ENCODE data around the gene SLC5A7. TPM values are rescaled to one million over a fixed set of nuclear protein-coding genes. Genes with fewer than 3 reads are reported as not detected.
A peak's percentile ranks its signal among the peaks of the same experiment; 100 is the strongest.

Gene SLC5A7
- total RNA-seq (ENCODE audit: low replicate concordance) = 0.03 and 0.04 TPM in 2 replicates

DNA sequence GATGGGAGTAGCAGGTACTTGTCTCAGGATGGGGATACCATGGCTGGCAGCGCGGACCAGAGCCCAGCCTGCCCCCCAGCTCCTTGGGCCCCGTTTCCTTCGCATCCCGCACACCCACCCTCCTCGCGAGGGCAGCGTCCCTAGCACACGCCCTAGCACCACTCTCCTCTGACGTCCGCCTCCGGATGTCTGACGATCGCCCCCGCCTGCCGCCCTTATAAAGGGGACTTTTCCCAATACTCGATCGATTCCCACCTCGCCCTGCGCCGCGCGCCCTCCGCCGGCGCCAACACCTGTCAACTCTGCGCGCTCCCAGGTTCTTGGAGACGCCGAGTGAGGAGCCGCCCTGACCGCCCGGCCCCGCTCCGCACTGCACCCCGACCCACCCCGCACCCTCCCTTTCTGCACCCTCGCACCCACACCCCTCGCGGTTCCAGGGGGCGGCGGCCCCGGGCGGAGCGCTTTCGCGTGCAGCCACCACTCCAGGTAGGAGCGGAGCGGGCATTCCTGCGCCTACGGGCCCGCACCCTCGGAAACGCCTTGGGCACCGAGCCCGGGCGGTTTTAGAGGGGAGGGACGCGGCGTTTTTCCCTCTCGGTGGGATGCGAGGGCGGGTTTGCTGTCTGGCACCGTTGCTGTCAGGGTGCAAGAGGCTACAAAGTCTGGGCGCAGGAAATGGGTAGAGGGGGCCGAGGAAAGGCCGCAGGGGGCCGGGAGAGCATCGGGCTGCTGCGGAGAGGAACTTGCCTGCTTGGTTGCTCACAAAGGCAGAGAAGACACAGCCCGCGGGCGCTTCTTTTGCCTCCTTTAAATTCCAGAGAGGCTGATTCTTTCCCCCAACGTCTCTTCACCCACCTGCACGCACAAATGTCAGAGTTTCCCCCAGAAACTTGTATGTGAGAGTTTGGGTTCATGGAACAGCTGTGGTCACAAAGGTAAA is at the start of gene SLC5A7:
SLC5A7 (plus strand) TSS at position 247 of the 940 bp plus-strand sequence. CDS start 1,632 bp downstream, outside the sequence.
- no peaks in the 10 kb centered on the region for H3F3A ChIP-seq (ENCODE audit: low read depth)
- peak within 1 kb of the TSS; percentile 67 for H3K4me3 ChIP-seq
- Mint-ChIP-seq H3K36me3 (no peaks in the 10 kb centered on the region), H3K4me1 (no peaks in the 10 kb centered on the region), H3K27ac (no peak within 1 kb of the TSS), H3K27me3 (ENCODE audit: insufficient read depth, low read depth) (peaks cover 23% of the 10 kb centered on the region), H3K4me3 (peak within 1 kb of the TSS; percentile 86), H3K9me3 (no peaks in the 10 kb centered on the region)
- no peak within 1 kb of the TSS for H3K9ac ChIP-seq
- H3K27ac ChIP-seq = no peak within 1 kb of the TSS
- no peaks in the 10 kb centered on the region for H3K36me3 ChIP-seq
- TF ChIP-seq EZH2phosphoT487 (IDR thresholded peaks at IDR 0.05) = peak; percentile 82
- TF ChIP-seq CTCF (IDR thresholded peaks at IDR 0.05) = peak; percentile 15
- peak; percentile 80 for TF ChIP-seq EZH2 (IDR thresholded peaks at IDR 0.05)
- DNase-seq (ENCODE audit: low spot score) = peak; percentile 58
- peak within 1 kb of the TSS; percentile 96 for H2AFZ ChIP-seq (replicated peaks)
- no peaks in the 10 kb centered on the region for H4K20me1 ChIP-seq (ENCODE audit: low read depth)
- H3K4me2 ChIP-seq = peak within 1 kb of the TSS; percentile 96
- H3K79me2 ChIP-seq (ENCODE audit: low read depth) = no peaks in the 10 kb centered on the region
- peaks cover 6% of the 10 kb centered on the region for H3K4me1 ChIP-seq
- no peaks in the 10 kb centered on the region for H3K9me3 ChIP-seq (ENCODE audit: low read depth)
- H3K27me3 ChIP-seq = peaks cover 54% of the 10 kb centered on the region

GRCh38 chr2:107961395-107961794 is 24.9 kb upstream of the SLC5A7 start:
- no peaks in the 10 kb centered on the region for H3K9me3 Mint-ChIP-seq
- Histone ChIP-seq H3K9ac (no peak overlapping the region), H3K79me2 (ENCODE audit: low read depth) (no peaks in the 10 kb centered on the region), H3K4me3 (no peak overlapping the region), H2AFZ (replicated peaks) (peak overlapping the region; percentile 20), H3K4me1 (peaks cover 6% of the 10 kb centered on the region), H4K20me1 (ENCODE audit: low read depth) (no peaks in the 10 kb centered on the region), H3K9me3 (ENCODE audit: low read depth) (no peaks in the 10 kb centered on the region), H3K4me2 (no peak overlapping the region), H3K27ac (no peak overlapping the region), H3K27me3 (no peaks in the 10 kb centered on the region), H3K36me3 (no peaks in the 10 kb centered on the region), H3F3A (ENCODE audit: low read depth) (no peaks in the 10 kb centered on the region)
- H3K27ac Mint-ChIP-seq = no peak overlapping the region
- TF ChIP-seq CTCF (IDR thresholded peaks at IDR 0.05) (no peak), EZH2phosphoT487 (IDR thresholded peaks at IDR 0.05) (no peak), EZH2 (IDR thresholded peaks at IDR 0.05) (no peak)
- no peaks in the 10 kb centered on the region for H3K4me1 Mint-ChIP-seq
- H3K4me3 Mint-ChIP-seq = no peak overlapping the region
- H3K36me3 Mint-ChIP-seq = no peaks in the 10 kb centered on the region
- H3K27me3 Mint-ChIP-seq (ENCODE audit: insufficient read depth, low read depth) = peaks cover 3% of the 10 kb centered on the region
- peak; percentile 9 for DNase-seq (ENCODE audit: low spot score)

DNA sequence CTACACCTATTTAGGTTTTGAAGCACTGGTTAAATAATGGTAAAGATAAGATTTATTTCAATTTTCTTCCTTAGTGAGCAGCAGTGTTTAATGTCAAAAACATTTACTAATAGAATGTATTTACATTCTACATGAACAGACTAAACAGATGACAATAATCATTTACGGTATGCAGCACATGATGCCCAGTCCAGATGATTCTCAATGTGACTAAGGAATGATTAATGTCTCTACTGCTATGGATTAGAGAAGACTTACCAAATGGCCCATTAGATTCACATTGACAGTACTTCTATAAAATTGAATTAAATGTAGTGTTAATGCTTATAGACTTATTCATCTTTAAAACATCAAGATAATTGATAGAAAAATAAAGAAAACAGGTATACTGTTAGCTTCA is 22.1 kb upstream of the SLC5A7 start:
- H3K27ac Mint-ChIP-seq = no peak overlapping the region
- H3K36me3 Mint-ChIP-seq = no peaks in the 10 kb centered on the region
- H3K4me1 Mint-ChIP-seq = no peaks in the 10 kb centered on the region
- no peak overlapping the region for H3K4me3 Mint-ChIP-seq
- Histone ChIP-seq H3K4me2 (no peak overlapping the region), H3K4me1 (peaks cover 6% of the 10 kb centered on the region), H3K36me3 (no peaks in the 10 kb centered on the region), H3K4me3 (no peak overlapping the region), H3K9ac (no peak overlapping the region), H3F3A (ENCODE audit: low read depth) (no peaks in the 10 kb centered on the region), H3K79me2 (ENCODE audit: low read depth) (no peaks in the 10 kb centered on the region), H3K9me3 (ENCODE audit: low read depth) (no peaks in the 10 kb centered on the region), H4K20me1 (ENCODE audit: low read depth) (no peaks in the 10 kb centered on the region), H3K27me3 (no peaks in the 10 kb centered on the region), H3K27ac (no peak overlapping the region), H2AFZ (replicated peaks) (no peak overlapping the region)
- no peaks in the 10 kb centered on the region for H3K9me3 Mint-ChIP-seq
- peaks cover 3% of the 10 kb centered on the region for H3K27me3 Mint-ChIP-seq (ENCODE audit: insufficient read depth, low read depth)
- DNase-seq (ENCODE audit: low spot score) = no peak
- TF ChIP-seq CTCF (IDR thresholded peaks at IDR 0.05) (no peak), EZH2 (IDR thresholded peaks at IDR 0.05) (no peak), EZH2phosphoT487 (IDR thresholded peaks at IDR 0.05) (no peak)
